A549 (cell line): Measurements from ENCODE around the gene MFAP2. TPM values are rescaled to one million over a fixed set of nuclear protein-coding genes. Genes with fewer than 3 reads are reported as not detected.

ENCODE experiments used
- ATAC-seq, 2 experiments: fragments of 200-7000 bp in 1 of 2; fragments of >200 bp in 1 of 2; cut with Nextera tagmentation in 1 of 2; cut with Tn5 transposase in 1 of 2; 3 replicates each; pipeline versions ENCODE4 v1.8.0 to v1.9.1; 2018 to 2020; ENCODE audit warnings: mild to moderate bottlenecking in 1 of 2, moderate library complexity in 1 of 2
- CTCF ChIA-PET: fragments of 300-600 bp; sonication (Branson Sonifier 250); formaldehyde crosslinking; extraction: SDS; loops from one replicate; lab custom pipeline; 2021; ENCODE audit warnings: antibody characterized with exemption, inconsistent platforms; lab: Yijun Ruan, JAX
- POLR2A ChIA-PET: fragments of 350-600 bp; formaldehyde crosslinking; extraction: SDS; loops from one replicate; lab custom pipeline; 2021; ENCODE audit warnings: antibody characterized with exemption, inconsistent platforms; lab: Yijun Ruan, JAX
- DNase-seq, 2 experiments: peaks; one replicate each; pipeline versions ENCODE4 v3.0.0 to v3.0.0-alpha.2; 2011 to 2016; ENCODE audit warnings: low read depth in 1 of 2, low spot score in 1 of 2
- FAIRE-seq: peaks from 2 replicates; lab custom pipeline; 2011; peaks lifted over from hg19 to GRCh38; lab: Jason Lieb, UNC
- H3K27ac ChIP-seq, 2 experiments: fragments of >200 bp; sonication (Bioruptor Twin); formaldehyde crosslinking; 3 replicates each; pipeline ENCODE4 v1.5.1; 2016 to 2017
- H3K4me1 ChIP-seq: fragments of >200 bp; sonication (Bioruptor Twin); formaldehyde crosslinking; 3 replicates; pipeline ENCODE4 v1.6.1; 2016
- H3K4me2 ChIP-seq: fragments of >200 bp; sonication (Bioruptor Twin); formaldehyde crosslinking; 3 replicates; pipeline ENCODE4 v1.6.1; 2016
- H3K4me3 ChIP-seq: fragments of >200 bp; sonication (Bioruptor Twin); formaldehyde crosslinking; 3 replicates; pipeline ENCODE4 v1.5.1; 2016
- H3K9me3 ChIP-seq: fragments of >200 bp; sonication (Bioruptor Twin); formaldehyde crosslinking; 3 replicates; pipeline ENCODE4 v1.6.1; 2016
- CBX8 ChIP-seq: fragments of 200-600 bp; sonication (generic); IDR thresholded peaks from 2 replicates; pipeline ENCODE4 v1.6.1; 2016
- CEBPB ChIP-seq, 2 experiments: fragments of >200 bp in 1 of 2; sonication (Bioruptor Twin) in 1 of 2; formaldehyde crosslinking in 1 of 2; IDR thresholded peaks; 2 replicates each; pipeline ENCODE4 v1.6.1; 2012 to 2016
- ELK1 ChIP-seq: fragments of 150-350 bp; IDR thresholded peaks from 2 replicates; pipeline ENCODE4 v1.6.1; 2014; ENCODE audit warnings: low read depth, mild to moderate bottlenecking, low read length
- ESRRA ChIP-seq: fragments of 150-350 bp; IDR thresholded peaks from 2 replicates; pipeline ENCODE4 v1.6.1; 2014; ENCODE audit warnings: mild to moderate bottlenecking, low read length, borderline replicate concordance
- FOSL2 ChIP-seq, 2 experiments: fragments of 450-650 bp in 1 of 2; fragments of >200 bp in 1 of 2; sonication (Bioruptor Twin) in 1 of 2; formaldehyde crosslinking; IDR thresholded peaks; 2 replicates each; pipeline versions ENCODE4 v1.5.0 to v1.6.1; 2016 to 2020; ENCODE audit warnings: mild to moderate bottlenecking in 1 of 2, moderate library complexity in 1 of 2
- GATA3 ChIP-seq: IDR thresholded peaks from 2 replicates; pipeline ENCODE4 v1.6.1; 2012; ENCODE audit warnings: borderline replicate concordance
- HDAC2 ChIP-seq: fragments of 200-600 bp; sonication (generic); IDR thresholded peaks from 2 replicates; pipeline ENCODE4 v1.6.1; 2016
- HOXB5 ChIP-seq: fragments of 250-450 bp; sonication (Bioruptor Pico); IDR thresholded peaks from 2 replicates; pipeline ENCODE4 v1.5.0; 2020; ENCODE audit warnings: mild to moderate bottlenecking, moderate library complexity
- JUN ChIP-seq, 2 experiments: fragments of >200 bp; sonication (Bioruptor Twin); formaldehyde crosslinking; IDR thresholded peaks; 2 replicates in 1 of 2; 3 replicates in 1 of 2; pipeline ENCODE4 v1.6.1; 2016 to 2017
- KDM1A ChIP-seq: fragments of 200-600 bp; sonication (generic); IDR thresholded peaks from 2 replicates; pipeline ENCODE4 v1.6.1; 2016; ENCODE audit warnings: low read depth, mild to moderate bottlenecking
- KDM5A ChIP-seq: fragments of 200-600 bp; sonication (generic); IDR thresholded peaks from 2 replicates; pipeline ENCODE4 v1.6.1; 2016; ENCODE audit warnings: antibody characterized with exemption, mild to moderate bottlenecking
- MAFK ChIP-seq: fragments of 450-650 bp; IDR thresholded peaks from 2 replicates; pipeline ENCODE4 v1.6.1; 2014; ENCODE audit not compliant: partially characterized antibody
- MAX ChIP-seq: IDR thresholded peaks from 2 replicates; pipeline ENCODE4 v1.6.1; 2012
- NPAS2 ChIP-seq: fragments of 250-450 bp; sonication (Bioruptor Pico); IDR thresholded peaks from 2 replicates; pipeline ENCODE4 v1.8.0; 2022; ENCODE audit warnings: mild to moderate bottlenecking, moderate library complexity, borderline replicate concordance
- RAD21 ChIP-seq, 2 experiments: fragments of >200 bp in 1 of 2; sonication (Bioruptor Twin) in 1 of 2; formaldehyde crosslinking in 1 of 2; IDR thresholded peaks in 1 of 2; conservative IDR thresholded peaks in 1 of 2; 2 replicates in 1 of 2; 3 replicates in 1 of 2; pipeline ENCODE4 v1.6.1; 2012 to 2018; ENCODE audit warnings: inconsistent platforms in 1 of 2
- RARB ChIP-seq: fragments of 250-450 bp; sonication (Bioruptor Pico); IDR thresholded peaks from 2 replicates; pipeline ENCODE4 v1.8.0; 2021; ENCODE audit warnings: mild to moderate bottlenecking, moderate library complexity
- RFX5 ChIP-seq: fragments of 450-650 bp; IDR thresholded peaks from 2 replicates; pipeline ENCODE4 v1.7.1; 2014; ENCODE audit warnings: antibody characterized with exemption, mild to moderate bottlenecking, moderate library complexity
- SMC3 ChIP-seq: fragments of >200 bp; sonication (Bioruptor Twin); formaldehyde crosslinking; IDR thresholded peaks from 3 replicates; pipeline ENCODE4 v1.6.1; 2018; ENCODE audit warnings: inconsistent platforms
- TFCP2L1 ChIP-seq: fragments of 250-450 bp; sonication (Bioruptor Pico); IDR thresholded peaks from 2 replicates; pipeline ENCODE4 v1.5.0; 2021; ENCODE audit warnings: mild to moderate bottlenecking
- TP53 ChIP-seq: fragments of 250-450 bp; sonication (Bioruptor Pico); IDR thresholded peaks from 2 replicates; pipeline ENCODE4 v1.5.0; 2021; ENCODE audit warnings: mild to moderate bottlenecking, moderate library complexity
- USF2 ChIP-seq: fragments of 450-650 bp; IDR thresholded peaks from 2 replicates; pipeline ENCODE4 v1.6.1; 2014; ENCODE audit warnings: antibody characterized with exemption
- ZC3H11A ChIP-seq: fragments of 450-650 bp; IDR thresholded peaks from 2 replicates; pipeline ENCODE4 v1.6.1; 2014; ENCODE audit warnings: antibody characterized with exemption, mild to moderate bottlenecking
- ZNF302 ChIP-seq: fragments of 250-450 bp; sonication (Bioruptor Pico); IDR thresholded peaks from 2 replicates; pipeline ENCODE4 v1.9.0; 2021; ENCODE audit warnings: inconsistent platforms, mild to moderate bottlenecking, moderate library complexity
- ZSCAN20 ChIP-seq: fragments of 250-450 bp; sonication (Bioruptor Pico); IDR thresholded peaks from 2 replicates; pipeline ENCODE4 v1.8.0; 2022; ENCODE audit warnings: mild to moderate bottlenecking, moderate library complexity
- WGBS: methylation state at CpG from one replicate; pipeline ENCODE4 v1.1.6; 2017; ENCODE audit errors: missing lambda C conversion rate; 5-methylcytosine and 5-hydroxymethylcytosine counted together
- polyA plus RNA-seq, 4 experiments: library from polyadenylated mRNA; depleted of rRNA in 3 of 4; stranded (reverse); fragments of >200 nt; fragmentation: RNase III in 1 of 4; extraction: RNeasy Plus Mini Kit Qiagen cat#74134 plus additional on column Dnase treatment in 1 of 4; gene quantifications; 2 replicates in 3 of 4; 3 replicates in 1 of 4; pipeline ENCODE4 v1.2.3, GENCODE V29; 2011 to 2017
- TF ChIP-seq, protein P1 (sequence below): fragments of 200-600 bp; sonication (generic); IDR thresholded peaks from 2 replicates; pipeline ENCODE4 v1.6.1; 2016; ENCODE audit warnings: antibody characterized with exemption, mild to moderate bottlenecking, moderate library complexity
- TF ChIP-seq, protein P2 (sequence below): fragments of 250-450 bp; sonication (Bioruptor Pico); IDR thresholded peaks from 2 replicates; pipeline ENCODE4 v1.5.0; 2021; ENCODE audit warnings: mild to moderate bottlenecking, moderate library complexity, borderline replicate concordance

The MFAP2 gene
- polyA plus RNA-seq, 2 of the 4 experiments (the other 2 are of a cell fraction) = 0.45 to 0.90 TPM

DNA sequence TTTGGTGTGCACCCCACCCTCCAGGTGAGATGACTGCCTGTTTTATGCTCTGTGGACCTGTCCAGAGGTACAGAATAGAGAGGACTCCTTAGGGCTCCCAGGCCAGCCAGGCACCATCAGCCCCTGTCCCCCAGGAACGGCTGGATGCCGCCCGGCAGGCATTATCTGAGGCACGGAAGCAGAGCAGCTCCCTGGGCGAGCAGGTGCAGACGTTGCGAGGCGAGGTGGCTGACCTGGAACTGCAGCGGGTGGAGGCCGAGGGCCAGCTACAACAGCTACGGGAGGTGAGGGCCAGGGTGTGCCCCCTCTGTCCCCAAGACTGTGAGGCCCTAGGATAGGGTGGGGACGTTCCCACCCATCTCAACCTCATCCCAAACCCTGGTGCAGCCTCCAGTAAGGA, 10.8 kb downstream of the MFAP2 start:
- WGBS = 100% methylated on average over 3 of the region's 12 CpGs
- FAIRE-seq (no peak), ATAC-seq (no peak), DNase-seq (no peak)
- Histone ChIP-seq H3K4me2 (no peak overlapping the region), H3K4me1 (peaks cover 16% of the 10 kb centered on the region), H3K9me3 (no peaks in the 10 kb centered on the region), H3K4me3 (no peak overlapping the region), H3K27ac (no peak overlapping the region)
- POLR2A ChIA-PET = no interaction called here
- CTCF ChIA-PET = interaction anchor here (1.0 to 1.4 kb wide), 3 partner anchors 9 to 75 kb away, joined by 3 to 4 read pairs (median 4); no protein-coding TSS in a partner anchor
- TF ChIP-seq FOSL2 (IDR thresholded peaks at IDR 0.05) (no peak), FOSL2 (CRISPR knock-in tag; IDR thresholded peaks at IDR 0.05) (no peak), RAD21 (conservative IDR thresholded peaks at IDR 0.05 in 1 of 2, IDR thresholded peaks at IDR 0.05 in 1 of 2) (no peak), MAFK (no peak), RARB (CRISPR knock-in tag) (no peak), GATA3 (no peak), KDM5A (no peak), ZC3H11A (no peak), CBX8 (no peak), USF2 (no peak), TP53 (CRISPR knock-in tag) (no peak)
- TF ChIP-seq, protein P1, sequence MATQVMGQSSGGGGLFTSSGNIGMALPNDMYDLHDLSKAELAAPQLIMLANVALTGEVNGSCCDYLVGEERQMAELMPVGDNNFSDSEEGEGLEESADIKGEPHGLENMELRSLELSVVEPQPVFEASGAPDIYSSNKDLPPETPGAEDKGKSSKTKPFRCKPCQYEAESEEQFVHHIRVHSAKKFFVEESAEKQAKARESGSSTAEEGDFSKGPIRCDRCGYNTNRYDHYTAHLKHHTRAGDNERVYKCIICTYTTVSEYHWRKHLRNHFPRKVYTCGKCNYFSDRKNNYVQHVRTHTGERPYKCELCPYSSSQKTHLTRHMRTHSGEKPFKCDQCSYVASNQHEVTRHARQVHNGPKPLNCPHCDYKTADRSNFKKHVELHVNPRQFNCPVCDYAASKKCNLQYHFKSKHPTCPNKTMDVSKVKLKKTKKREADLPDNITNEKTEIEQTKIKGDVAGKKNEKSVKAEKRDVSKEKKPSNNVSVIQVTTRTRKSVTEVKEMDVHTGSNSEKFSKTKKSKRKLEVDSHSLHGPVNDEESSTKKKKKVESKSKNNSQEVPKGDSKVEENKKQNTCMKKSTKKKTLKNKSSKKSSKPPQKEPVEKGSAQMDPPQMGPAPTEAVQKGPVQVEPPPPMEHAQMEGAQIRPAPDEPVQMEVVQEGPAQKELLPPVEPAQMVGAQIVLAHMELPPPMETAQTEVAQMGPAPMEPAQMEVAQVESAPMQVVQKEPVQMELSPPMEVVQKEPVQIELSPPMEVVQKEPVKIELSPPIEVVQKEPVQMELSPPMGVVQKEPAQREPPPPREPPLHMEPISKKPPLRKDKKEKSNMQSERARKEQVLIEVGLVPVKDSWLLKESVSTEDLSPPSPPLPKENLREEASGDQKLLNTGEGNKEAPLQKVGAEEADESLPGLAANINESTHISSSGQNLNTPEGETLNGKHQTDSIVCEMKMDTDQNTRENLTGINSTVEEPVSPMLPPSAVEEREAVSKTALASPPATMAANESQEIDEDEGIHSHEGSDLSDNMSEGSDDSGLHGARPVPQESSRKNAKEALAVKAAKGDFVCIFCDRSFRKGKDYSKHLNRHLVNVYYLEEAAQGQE = no peak

GRCh38 chr1:16969057-16969611, 11.3 kb downstream of the MFAP2 start:
- no peak for TF ChIP-seq ELK1
- TF ChIP-seq TFCP2L1 = no peak
- Histone ChIP-seq H3K4me3 (no peak overlapping the region), H3K4me2 (no peak overlapping the region), H3K27ac (no peak overlapping the region), H3K4me1 (peaks cover 16% of the 10 kb centered on the region), H3K9me3 (no peaks in the 10 kb centered on the region)
- 93% methylated on average over 10 of the region's 14 CpGs for WGBS
- ATAC-seq = peak in 1 of 2 experiments; percentile 10; a peak in 1 of 6 replicates
- CTCF ChIA-PET = interaction anchor here (0.6 to 1.4 kb wide), 3 partner anchors 18 to 77 kb away, joined by 3 to 4 read pairs (median 4); no protein-coding TSS in a partner anchor
- DNase-seq = no peak
- no peak for FAIRE-seq
- POLR2A ChIA-PET = no interaction called here

DNA sequence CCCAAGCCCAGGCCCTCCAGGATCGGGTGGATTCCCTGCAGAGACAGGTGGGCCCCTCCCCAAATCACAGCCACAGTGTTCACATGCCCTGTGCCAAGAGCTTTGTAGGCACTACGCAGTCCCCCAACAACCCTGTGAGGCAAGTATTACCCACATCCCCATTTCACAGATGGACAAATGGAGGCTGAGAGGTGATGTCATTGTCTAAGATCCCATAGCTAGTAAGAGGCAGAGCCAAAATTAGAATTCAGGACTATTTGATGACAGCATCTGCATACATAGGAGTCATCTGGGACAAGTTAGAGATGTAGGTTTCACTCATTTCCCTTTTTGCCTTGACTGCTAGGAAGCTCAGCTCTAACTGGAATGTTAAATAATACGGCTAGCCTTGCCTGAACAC, 12.0 kb downstream of the MFAP2 start:
- ATAC-seq (no peak), FAIRE-seq (no peak), DNase-seq (no peak)
- TF ChIP-seq HDAC2 (no peak), ESRRA (no peak), RFX5 (no peak), RARB (CRISPR knock-in tag) (no peak), KDM1A (no peak), RAD21 (conservative IDR thresholded peaks at IDR 0.05 in 1 of 2, IDR thresholded peaks at IDR 0.05 in 1 of 2) (no peak), HOXB5 (no peak), KDM5A (no peak), ZSCAN20 (CRISPR knock-in tag) (no peak), ZNF302 (no peak), CEBPB (IDR thresholded peaks at IDR 0.05) (no peak), NPAS2 (CRISPR knock-in tag) (no peak), SMC3 (no peak), JUN (IDR thresholded peaks at IDR 0.05) (no peak), MAX (no peak)
- TF ChIP-seq, protein P2, sequence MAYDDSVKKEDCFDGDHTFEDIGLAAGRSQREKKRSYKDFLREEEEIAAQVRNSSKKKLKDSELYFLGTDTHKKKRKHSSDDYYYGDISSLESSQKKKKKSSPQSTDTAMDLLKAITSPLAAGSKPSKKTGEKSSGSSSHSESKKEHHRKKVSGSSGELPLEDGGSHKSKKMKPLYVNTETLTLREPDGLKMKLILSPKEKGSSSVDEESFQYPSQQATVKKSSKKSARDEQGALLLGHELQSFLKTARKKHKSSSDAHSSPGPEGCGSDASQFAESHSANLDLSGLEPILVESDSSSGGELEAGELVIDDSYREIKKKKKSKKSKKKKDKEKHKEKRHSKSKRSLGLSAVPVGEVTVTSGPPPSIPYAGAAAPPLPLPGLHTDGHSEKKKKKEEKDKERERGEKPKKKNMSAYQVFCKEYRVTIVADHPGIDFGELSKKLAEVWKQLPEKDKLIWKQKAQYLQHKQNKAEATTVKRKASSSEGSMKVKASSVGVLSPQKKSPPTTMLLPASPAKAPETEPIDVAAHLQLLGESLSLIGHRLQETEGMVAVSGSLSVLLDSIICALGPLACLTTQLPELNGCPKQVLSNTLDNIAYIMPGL = no peak
- peaks cover 17% of the 10 kb centered on the region for H3K4me1 ChIP-seq
- ChIA-PET POLR2A (no interaction called here), CTCF (interaction anchor here (0.6 to 1.3 kb wide), 3 partner anchors 36 to 77 kb away, joined by 3 to 4 read pairs (median 4); no protein-coding TSS in a partner anchor)
- H3K4me3 ChIP-seq = no peak overlapping the region
- 86% methylated on average over 3 of the region's 3 CpGs for WGBS
- H3K9me3 ChIP-seq = no peaks in the 10 kb centered on the region
- H3K27ac ChIP-seq = peak overlapping the region in 1 of 2 experiments; percentile 85; a peak in 3 of 6 replicates
- H3K4me2 ChIP-seq = no peak overlapping the region
